Measurements from ENCODE around the gene RAF1.
"Not testable (repeated sequence)": the region's sequence is repeated elsewhere in the genome, so short reads cannot be mapped to it uniquely, and the experiment has no call there.

Gene RAF1

DNA sequence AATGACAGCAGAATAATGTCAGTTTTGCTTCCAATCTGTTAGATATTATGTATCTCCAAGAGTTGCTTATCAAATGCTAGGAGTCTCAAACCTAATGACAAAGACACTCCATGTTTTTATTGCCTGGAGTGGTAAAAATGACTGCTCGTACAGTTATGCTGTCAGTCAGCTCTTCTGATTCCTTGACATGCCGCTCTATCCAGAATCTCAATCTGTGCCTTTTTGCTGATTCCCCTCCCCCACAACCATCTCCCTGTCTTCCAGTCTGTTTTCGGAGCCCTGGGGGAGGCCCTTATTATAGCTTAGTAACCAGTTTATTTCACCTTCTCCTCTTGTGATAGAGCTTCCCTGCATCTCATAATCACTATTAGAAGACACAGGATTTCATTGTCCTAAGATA is 104.4 kb downstream of the RAF1 start:
- no peak for DNase-seq (ENCODE audit: low spot score)

- no peak for DNase-seq (ENCODE audit: low spot score)
Measured at GRCh38 chr3:12558706-12559105, 105.2 kb downstream of the RAF1 start.

GRCh38 chr3:12557473-12558100 is 106.3 kb downstream of the RAF1 start:
- peak; percentile 34 for DNase-seq (ENCODE audit: low spot score)

GRCh38 chr3:12556690-12557472 is 107.0 kb downstream of the RAF1 start, which contains the start of gene MKRN2:
TSS of gene MKRN2 (plus strand) at chr3:12557087. CDS start at chr3:12557151, 64 bp downstream.
- DNase-seq (ENCODE audit: low spot score) = peak; percentile 97

- DNase-seq (ENCODE audit: low spot score) = no peak
Measured at GRCh38 chr3:12556314-12556689, 107.6 kb downstream of the RAF1 start.

GRCh38 chr3:12553921-12554391 is 110.0 kb downstream of the RAF1 start:
- DNase-seq (ENCODE audit: low spot score) = peak; percentile 46

- no peak for DNase-seq (ENCODE audit: low spot score)
Measured at GRCh38 chr3:12549971-12550760, 113.8 kb downstream of the RAF1 start.

DNA sequence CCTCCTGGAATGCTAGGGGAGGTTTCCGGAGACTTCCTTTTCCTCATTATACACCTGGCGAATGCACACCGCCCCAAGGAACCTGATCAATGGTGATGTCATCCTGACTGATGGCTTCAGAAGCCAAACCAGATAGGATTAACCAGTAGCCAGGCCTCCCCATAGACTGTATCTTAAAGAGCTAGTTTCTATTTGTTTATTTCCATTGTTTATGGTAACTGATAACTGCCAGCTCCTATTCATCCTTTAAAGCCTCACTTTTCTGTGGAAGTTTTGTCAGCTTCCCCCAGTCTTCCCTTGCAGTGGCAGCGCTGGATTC is 118.5 kb downstream of the RAF1 start, which contains the start of gene MKRN2OS:
MKRN2OS (minus strand) TSS at position 27 of the 319 bp plus-strand sequence. CDS start 35 bp downstream, outside the sequence.
- no peak for DNase-seq (ENCODE audit: low spot score)

DNA sequence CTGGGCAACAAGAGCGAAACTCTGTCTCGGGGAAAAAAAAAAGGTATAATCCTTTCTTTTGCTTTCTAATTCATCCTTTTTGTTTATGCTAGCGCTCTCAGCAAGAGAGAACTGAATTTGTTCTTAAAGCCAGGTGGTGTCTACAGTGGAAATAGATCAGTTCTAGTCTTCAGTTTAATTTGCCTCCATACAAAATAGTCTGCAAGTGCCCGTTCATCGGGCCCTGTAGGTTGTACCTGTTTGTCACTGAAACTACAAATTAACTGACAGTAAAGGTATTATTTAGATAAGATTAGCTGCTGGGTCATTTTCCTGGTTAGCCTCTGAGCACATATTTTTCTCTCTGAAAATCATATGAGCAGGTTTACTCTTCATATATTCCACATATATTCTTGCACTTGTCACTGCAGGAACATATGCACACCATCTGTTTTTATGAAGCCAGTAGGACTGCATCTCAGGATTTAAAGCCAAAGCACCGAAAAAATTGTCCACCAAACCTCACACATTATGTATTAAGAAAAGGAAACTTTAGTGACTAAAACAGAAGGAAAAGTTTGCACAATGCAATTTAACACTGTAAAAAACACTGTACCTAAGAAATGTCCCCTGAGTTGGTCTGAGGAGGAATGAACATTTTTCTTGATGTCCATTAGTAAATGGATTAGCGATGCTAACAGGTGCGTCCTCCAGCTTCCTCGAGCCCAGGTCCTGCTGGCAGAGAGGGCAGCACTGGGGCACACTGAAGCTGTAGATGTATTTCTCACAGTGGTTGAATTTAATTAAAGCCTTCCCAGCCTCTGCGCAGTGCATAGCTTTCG is 119.1 kb downstream of the RAF1 start:
- no peak for DNase-seq (ENCODE audit: low spot score)

DNA sequence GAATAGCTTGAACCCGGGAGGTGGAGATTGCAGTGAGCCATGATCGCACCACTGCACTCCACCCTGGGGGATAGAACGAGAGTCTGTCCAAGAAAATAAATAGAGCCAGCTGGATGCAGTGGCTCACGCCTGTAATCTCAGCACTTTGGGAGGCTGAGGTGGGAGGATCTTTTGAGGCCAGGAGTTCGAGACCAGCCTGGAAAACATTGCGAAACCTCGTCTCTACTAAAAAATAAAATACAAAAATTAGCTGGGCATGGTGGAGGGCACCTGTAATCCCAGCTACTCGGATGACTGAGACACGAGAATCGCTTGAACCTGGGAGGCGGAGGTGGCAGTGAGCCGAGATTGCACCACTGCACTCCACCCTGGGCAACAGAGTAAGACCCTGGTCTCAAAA is 120.4 kb downstream of the RAF1 start:
- DNase-seq (ENCODE audit: low spot score) = not testable (repeated sequence)

- DNase-seq (ENCODE audit: low spot score) = peak; percentile 19
Measured at GRCh38 chr3:12541625-12542024, 122.3 kb downstream of the RAF1 start.

- no peak for DNase-seq (ENCODE audit: low spot score)
Measured at GRCh38 chr3:12536423-12536822, 127.5 kb downstream of the RAF1 start.

Data from AG20443 (cell line).